ENCODE measurements around the gene GPATCH4. TPM values are rescaled to one million over a fixed set of nuclear protein-coding genes. Genes with fewer than 3 reads are reported as not detected.
"Not testable (repeated sequence)": the region's sequence is repeated elsewhere in the genome, so short reads cannot be mapped to it uniquely, and the experiment has no call there.

GPATCH4 gene
- total RNA-seq, 2 experiments from 2014 or later: 29.9 to 33.4 TPM

DNA sequence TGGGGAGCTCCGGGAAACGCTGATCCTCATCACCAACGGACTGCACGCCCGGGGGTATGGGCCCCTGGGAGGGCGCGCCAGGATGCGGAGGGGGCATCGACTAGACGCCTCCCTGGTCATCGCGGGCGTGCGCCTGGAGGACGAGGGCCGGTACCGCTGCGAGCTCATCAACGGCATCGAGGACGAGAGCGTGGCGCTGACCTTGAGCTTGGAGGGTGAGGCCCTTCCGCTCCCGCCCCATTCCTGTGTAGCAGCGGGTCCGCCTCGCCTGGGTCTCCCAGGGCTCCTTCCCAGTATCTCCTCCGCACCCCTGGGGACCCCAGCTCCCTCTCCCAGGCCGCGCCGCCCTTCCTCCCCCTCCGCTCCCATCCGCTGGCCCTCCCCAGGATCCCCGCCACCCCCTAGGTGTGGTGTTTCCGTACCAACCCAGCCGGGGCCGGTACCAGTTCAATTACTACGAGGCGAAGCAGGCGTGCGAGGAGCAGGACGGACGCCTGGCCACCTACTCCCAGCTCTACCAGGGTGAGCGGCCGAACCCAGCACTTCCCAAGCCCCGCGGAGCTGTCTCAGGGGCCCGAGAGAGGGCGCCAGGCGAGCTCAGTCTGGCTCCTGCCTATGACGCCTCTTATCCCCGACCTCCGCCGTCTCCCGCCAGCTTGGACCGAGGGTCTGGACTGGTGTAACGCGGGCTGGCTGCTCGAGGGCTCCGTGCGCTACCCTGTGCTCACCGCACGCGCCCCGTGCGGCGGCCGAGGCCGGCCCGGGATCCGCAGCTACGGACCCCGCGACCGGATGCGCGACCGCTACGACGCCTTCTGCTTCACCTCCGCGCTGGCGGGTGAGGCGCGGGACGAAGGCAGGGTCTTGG, 22.9 kb upstream of the GPATCH4 start:
- Mint-ChIP-seq H3K4me1 (peaks cover 12% of the 10 kb centered on the region), H3K4me3 (no peak overlapping the region), H3K27ac (no peak overlapping the region), H3K36me3 (ENCODE audit: low read depth) (no peaks in the 10 kb centered on the region), H3K9me3 (no peaks in the 10 kb centered on the region), H3K27me3 (peaks cover 68% of the 10 kb centered on the region)
- peak; percentile 24 for DNase-seq
- ChIA-PET POLR2A (no interaction called here), CTCF (interaction anchor here (0.5 to 3.8 kb wide), 27 partner anchors 9 to 254 kb away, joined by 3 to 21 read pairs (median 5); partner anchors contain the start of genes BCAN and NES)

DNA sequence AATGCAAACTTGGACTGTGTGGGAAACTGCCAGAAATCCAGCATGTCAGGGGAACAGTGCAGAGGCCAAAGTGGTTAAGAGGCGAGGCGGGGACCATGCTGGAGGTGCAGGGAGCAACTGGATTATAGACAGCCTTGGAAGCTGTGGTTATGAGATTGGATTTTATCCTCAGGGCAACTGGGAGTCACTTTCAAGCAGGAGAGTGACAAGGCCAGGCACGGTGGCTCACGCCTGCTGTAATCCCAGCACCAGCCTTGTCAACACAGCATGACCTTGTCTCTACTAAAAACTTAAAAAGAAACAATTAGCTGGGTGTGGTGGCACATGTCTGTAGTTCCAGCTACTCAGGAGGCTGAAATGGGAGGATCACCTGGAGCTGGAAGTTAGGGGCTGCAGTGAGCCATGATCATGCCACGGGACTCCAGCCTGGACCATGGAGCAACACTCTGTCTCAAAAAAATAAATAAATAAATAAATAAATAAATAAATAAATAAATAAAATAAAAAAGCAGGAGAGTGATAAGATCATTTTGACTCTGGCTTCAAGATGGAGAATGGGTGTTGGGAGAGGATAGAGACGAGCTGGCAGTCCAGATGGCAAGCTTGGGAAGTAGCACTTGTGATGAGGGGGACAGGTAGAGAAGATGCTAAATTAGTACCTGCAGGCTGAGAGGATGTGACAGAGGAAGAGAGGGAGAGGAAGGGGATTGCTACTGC, 21.5 kb upstream of the GPATCH4 start:
- Mint-ChIP-seq H3K4me1 (peaks cover 12% of the 10 kb centered on the region), H3K4me3 (no peak overlapping the region), H3K27me3 (peaks cover 72% of the 10 kb centered on the region), H3K27ac (no peak overlapping the region), H3K9me3 (no peaks in the 10 kb centered on the region), H3K36me3 (ENCODE audit: low read depth) (no peaks in the 10 kb centered on the region)
- no peak for DNase-seq
- CTCF ChIA-PET: interaction anchor here (0.5 to 3.8 kb wide), 5 partner anchors 10 to 188 kb away, joined by 3 to 21 read pairs (median 6); partner anchors contain the start of gene NES
- POLR2A ChIA-PET: no interaction called here

DNA sequence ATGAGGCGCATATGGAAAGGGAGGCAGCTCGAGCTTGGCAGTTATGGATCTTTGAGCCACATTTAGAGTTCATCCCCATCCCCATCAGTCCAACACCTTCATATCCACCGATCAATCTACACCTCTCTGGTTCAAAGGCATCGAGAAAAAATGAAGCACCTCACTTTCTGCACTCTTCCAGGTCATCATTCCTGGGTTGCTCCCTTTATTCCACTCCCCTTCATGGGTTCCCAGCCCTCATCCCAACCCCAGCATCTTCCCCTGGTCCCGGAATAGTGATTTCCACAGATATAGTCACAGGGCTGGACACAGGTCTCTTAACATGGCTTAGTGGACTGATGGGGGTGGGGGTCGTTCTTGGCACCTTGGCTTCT, 18.3 kb upstream of the GPATCH4 start:
- H3K9me3 Mint-ChIP-seq: no peaks in the 10 kb centered on the region
- CTCF ChIA-PET: interaction anchor here (0.6 to 2.6 kb wide), 7 partner anchors 9 to 252 kb away, joined by 3 to 10 read pairs (median 4); partner anchors contain the start of gene CRABP2
- no peak overlapping the region for H3K4me3 Mint-ChIP-seq
- POLR2A ChIA-PET: no interaction called here
- no peak overlapping the region for H3K27ac Mint-ChIP-seq
- peaks cover 74% of the 10 kb centered on the region for H3K27me3 Mint-ChIP-seq
- no peak for DNase-seq
- H3K36me3 Mint-ChIP-seq (ENCODE audit: low read depth): no peaks in the 10 kb centered on the region
- H3K4me1 Mint-ChIP-seq: peaks cover 3% of the 10 kb centered on the region

DNA sequence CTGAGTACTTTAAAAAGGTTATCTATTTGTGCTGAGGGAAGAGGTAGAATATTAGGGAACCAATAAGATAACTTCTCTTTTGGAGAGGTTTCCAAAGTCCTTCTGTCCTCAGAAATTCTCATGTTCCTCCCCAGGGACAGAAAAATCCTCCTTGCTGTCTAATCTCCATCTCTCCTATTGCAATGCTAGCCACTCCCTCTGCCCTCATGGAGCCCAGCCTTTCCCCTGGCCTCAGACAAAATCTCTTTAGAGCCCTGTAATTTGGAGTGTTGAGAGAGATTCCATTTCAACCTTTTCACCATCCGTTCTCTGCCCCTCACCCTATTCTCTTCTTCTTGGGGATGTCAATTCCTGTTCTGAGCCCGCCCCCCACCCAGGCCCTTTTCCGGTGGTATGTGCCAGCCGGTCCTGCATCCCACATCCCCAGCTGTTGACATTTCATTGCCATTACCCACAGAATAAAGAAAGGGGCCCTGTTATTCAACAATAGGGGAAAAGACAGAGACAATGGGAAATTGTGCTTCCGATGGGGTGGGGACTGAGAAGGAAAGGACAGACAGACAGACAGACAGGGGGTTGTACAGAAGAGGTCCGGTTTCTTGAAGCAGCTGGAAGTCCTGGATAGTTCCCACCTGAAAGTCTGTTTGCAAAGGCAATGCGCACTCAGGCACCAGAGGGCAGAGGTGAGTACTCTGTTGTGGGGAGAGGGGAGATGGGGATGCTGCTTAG, 17.7 kb upstream of the GPATCH4 start, which contains the start of gene HAPLN2:
HAPLN2 (plus strand) TSS at position 563 of the 729 bp plus-strand sequence. CDS start 4,076 bp downstream, outside the sequence.
- Mint-ChIP-seq H3K27me3 (peaks cover 71% of the 10 kb centered on the region), H3K36me3 (ENCODE audit: low read depth) (no peaks in the 10 kb centered on the region), H3K4me3 (no peak within 1 kb of the TSS), H3K9me3 (no peaks in the 10 kb centered on the region), H3K4me1 (peaks cover under 1% of the 10 kb centered on the region), H3K27ac (no peak within 1 kb of the TSS)
- POLR2A ChIA-PET: no interaction called here
- peak; percentile 34 for DNase-seq
- CTCF ChIA-PET: interaction anchor here (0.6 to 2.6 kb wide), 8 partner anchors 8 to 252 kb away, joined by 3 to 10 read pairs (median 4); no protein-coding TSS in a partner anchor

DNA sequence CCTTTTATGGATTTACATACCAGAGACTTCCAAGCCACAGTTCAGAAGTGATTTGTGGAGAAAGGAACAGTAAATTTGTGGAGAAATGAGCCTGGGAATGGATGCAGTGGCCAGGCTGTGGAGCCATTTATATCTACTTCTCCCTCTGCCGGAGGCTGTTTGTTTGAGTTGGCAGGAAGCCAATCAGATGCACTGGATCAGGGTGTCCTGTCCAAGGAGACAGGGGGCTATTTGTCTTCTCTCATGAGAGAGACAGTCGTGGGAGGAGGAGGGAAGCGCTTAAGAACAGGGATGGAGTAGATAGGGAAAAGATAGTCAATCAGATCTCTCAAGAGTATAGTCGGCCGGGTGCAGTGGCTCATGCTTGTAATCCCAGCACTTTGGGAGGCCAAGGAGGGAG, 15.2 kb upstream of the GPATCH4 start:
- Mint-ChIP-seq H3K4me3 (no peak overlapping the region), H3K27me3 (peaks cover 61% of the 10 kb centered on the region), H3K36me3 (ENCODE audit: low read depth) (no peaks in the 10 kb centered on the region), H3K9me3 (no peaks in the 10 kb centered on the region), H3K27ac (no peak overlapping the region), H3K4me1 (no peaks in the 10 kb centered on the region)
- ChIA-PET POLR2A (no interaction called here), CTCF (interaction anchor here (1.3 to 1.5 kb wide), 3 partner anchors 8 to 231 kb away, joined by 3 to 5 read pairs (median 3); no protein-coding TSS in a partner anchor)
- no peak for DNase-seq

DNA sequence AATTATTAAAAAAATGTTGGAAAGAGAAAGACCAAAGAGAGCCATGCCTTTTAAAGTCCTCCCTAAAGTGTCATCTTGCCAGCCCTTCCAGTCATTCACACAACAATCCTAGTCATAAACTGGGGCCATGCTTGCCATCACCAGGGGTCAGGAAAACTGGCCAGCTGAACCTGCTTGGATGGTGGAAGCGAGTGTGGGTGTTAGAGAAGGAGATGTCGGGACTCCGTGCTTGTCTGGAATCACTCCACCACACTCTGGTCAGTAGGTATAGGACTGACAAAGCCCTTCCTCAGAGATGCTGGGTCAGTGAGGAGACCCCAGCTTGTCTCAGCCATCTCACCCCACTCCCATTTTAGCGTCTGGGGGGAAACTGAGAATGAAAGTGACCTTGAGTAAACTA, 14.7 kb upstream of the GPATCH4 start:
- Mint-ChIP-seq H3K36me3 (ENCODE audit: low read depth) (no peaks in the 10 kb centered on the region), H3K9me3 (no peaks in the 10 kb centered on the region), H3K4me1 (no peaks in the 10 kb centered on the region), H3K27me3 (peaks cover 58% of the 10 kb centered on the region), H3K4me3 (no peak overlapping the region), H3K27ac (no peak overlapping the region)
- POLR2A ChIA-PET: no interaction called here
- DNase-seq: no peak
- CTCF ChIA-PET: interaction anchor here (2.4 kb wide), 1 partner anchor 8 kb away, joined by 7 read pairs; no protein-coding TSS in a partner anchor

DNA sequence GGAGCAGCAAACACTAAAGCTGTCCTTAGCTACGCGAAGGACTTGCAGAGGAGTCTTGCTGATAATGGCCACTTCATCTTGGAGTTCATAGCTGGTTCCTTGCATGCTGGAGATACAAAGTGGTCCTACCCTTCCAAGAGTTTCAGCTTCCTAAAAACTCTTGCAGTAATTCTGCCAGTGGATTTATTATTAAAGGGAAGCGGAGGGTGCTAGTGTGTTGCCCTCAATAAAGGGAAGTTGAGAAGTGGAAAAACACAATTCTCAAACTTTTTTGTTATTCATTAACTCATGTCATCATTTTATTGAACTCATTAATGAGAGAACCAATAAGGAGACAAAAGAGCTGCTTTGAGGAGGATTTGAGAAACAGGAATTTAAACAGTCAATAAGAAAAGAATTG, 11.4 kb upstream of the GPATCH4 start:
- CTCF ChIA-PET: interaction anchor here (0.9 to 1.3 kb wide), 5 partner anchors 10 to 227 kb away, joined by 3 to 4 read pairs (median 3); partner anchors contain the start of gene NES
- H3K27me3 Mint-ChIP-seq: peaks cover 37% of the 10 kb centered on the region
- H3K27ac Mint-ChIP-seq: no peak overlapping the region
- POLR2A ChIA-PET: interaction anchor here (0.6 kb wide), 1 partner anchor 453 kb away, joined by 3 read pairs; no protein-coding TSS in a partner anchor
- H3K4me3 Mint-ChIP-seq: no peak overlapping the region
- DNase-seq: no peak
- no peaks in the 10 kb centered on the region for H3K36me3 Mint-ChIP-seq (ENCODE audit: low read depth)
- H3K4me1 Mint-ChIP-seq: peaks cover 4% of the 10 kb centered on the region
- no peaks in the 10 kb centered on the region for H3K9me3 Mint-ChIP-seq

DNA sequence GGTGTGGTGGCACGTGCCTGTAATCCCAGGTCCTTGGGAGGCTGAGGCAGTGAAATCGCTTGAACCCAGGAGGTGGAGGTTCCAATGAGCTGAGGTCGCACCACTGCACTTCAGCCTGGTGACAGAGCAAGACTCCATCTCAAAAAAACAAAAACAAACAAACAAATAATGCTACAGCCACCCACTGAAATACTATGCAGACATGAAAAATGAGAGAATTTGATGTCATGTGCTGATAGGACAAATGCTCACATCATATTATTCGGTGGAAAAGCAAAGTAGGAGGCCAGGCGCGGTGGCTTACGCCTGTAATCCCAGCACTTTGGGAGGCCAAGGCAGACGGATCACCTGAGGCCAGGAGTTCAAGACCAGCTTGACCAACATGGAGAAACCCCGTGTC, 8.8 kb upstream of the GPATCH4 start:
- not testable (repeated sequence) for H3K4me3 Mint-ChIP-seq; H3K27ac Mint-ChIP-seq; DNase-seq; H3K9me3 Mint-ChIP-seq; H3K36me3 Mint-ChIP-seq (ENCODE audit: low read depth); H3K4me1 Mint-ChIP-seq
- H3K27me3 Mint-ChIP-seq: peaks cover 23% of the 10 kb centered on the region
- ChIA-PET POLR2A (interaction anchor here (0.6 kb wide), 1 partner anchor 212 kb away, joined by 3 read pairs; no protein-coding TSS in a partner anchor), CTCF (interaction anchor here (2.0 kb wide), 1 partner anchor 10 kb away, joined by 7 read pairs; the partner anchor contains the start of gene HAPLN2)

DNA sequence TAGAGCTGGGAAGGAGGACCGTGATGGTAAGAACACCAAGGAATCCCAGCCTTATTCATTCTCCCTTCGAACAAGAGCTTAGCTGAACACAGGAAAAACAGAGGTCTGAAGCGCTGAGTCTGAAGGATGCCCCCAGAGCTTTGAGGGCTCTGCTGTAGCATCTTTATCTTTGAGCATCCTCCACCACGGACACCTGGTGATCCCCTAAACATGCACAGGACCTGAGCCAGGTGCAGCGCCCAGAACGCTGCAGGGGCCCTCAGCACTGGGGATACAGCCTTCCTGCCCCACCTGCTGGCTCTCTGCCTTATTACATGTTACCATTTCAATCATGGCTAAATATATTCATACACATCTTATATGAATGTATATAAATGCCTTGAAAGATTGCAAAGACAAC, 7.7 kb upstream of the GPATCH4 start:
- Mint-ChIP-seq H3K9me3 (no peaks in the 10 kb centered on the region), H3K27me3 (peaks cover 19% of the 10 kb centered on the region), H3K4me3 (no peak overlapping the region), H3K4me1 (peaks cover 4% of the 10 kb centered on the region), H3K27ac (no peak overlapping the region), H3K36me3 (ENCODE audit: low read depth) (no peaks in the 10 kb centered on the region)
- POLR2A ChIA-PET: interaction anchor here (0.6 kb wide), 1 partner anchor 243 kb away, joined by 3 read pairs; no protein-coding TSS in a partner anchor
- DNase-seq: peak; percentile 72
- CTCF ChIA-PET: interaction anchor here (0.7 to 1.7 kb wide), 17 partner anchors 8 to 328 kb away, joined by 3 to 7 read pairs (median 4); partner anchors contain the start of gene BCAN

DNA sequence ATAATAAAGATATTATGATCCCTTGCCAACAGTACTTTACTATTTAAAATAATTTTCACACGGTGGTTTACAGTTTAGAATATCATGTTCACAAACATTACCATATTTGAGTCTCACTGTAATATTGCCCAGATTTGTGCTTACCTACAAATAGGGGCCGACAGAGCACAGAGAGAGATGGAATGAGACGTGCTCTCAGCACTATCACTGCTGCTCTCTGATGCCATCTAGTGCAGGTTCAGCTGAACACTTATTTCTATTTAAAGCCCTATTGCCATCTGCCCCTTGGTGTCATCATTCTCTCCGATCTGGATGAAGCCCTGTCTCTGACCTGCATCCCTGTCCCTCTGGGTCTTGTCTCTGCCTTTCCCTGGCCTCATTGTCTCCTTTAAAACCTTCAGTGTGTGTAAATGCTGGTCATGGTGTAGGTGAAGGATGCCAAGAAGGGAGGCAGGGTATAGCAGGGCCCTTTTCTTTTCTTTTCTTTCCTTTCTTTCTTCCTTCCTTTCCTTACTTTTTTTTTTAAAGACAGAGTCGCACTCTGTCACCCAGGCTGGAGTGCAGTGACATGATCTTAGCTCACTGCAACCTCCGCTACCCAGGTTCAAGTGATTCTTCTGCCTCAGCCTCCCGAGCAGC, 6.9 kb upstream of the GPATCH4 start:
- Mint-ChIP-seq H3K4me1 (peaks cover 4% of the 10 kb centered on the region), H3K27me3 (peaks cover 19% of the 10 kb centered on the region), H3K4me3 (no peak overlapping the region), H3K9me3 (no peaks in the 10 kb centered on the region), H3K36me3 (ENCODE audit: low read depth) (no peaks in the 10 kb centered on the region), H3K27ac (no peak overlapping the region)
- POLR2A ChIA-PET: interaction anchor here (0.6 kb wide), 1 partner anchor 223 kb away, joined by 3 read pairs; no protein-coding TSS in a partner anchor
- CTCF ChIA-PET: interaction anchor here (0.7 to 1.7 kb wide), 21 partner anchors 9 to 329 kb away, joined by 3 to 7 read pairs (median 4); partner anchors contain the start of genes BCAN and TTC24
- DNase-seq: peak; percentile 82

DNA sequence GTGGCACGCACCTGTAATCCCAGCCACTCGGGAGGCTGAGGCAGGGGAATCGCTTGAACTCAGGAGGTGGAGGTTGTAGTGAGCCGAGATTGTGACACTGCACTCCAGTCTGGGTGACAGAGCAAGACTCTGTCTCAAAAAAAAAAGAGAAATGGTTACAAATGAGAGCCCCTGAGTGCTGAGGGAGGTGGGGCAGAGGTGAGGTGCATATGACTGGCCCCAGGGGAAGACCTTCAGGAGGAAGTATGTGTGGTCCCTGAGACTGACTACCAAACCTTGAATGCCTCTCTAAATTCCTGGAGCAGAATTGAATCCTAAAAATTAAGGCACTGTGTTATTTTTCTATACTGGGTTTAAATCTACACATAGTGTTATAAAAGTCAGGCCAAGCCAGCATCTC, 6.1 kb upstream of the GPATCH4 start:
- POLR2A ChIA-PET, DNase-seq: not testable (repeated sequence)

More for the DNA sequence above, 6.1 kb upstream of the GPATCH4 start:
- H3K27me3 Mint-ChIP-seq: peaks cover 14% of the 10 kb centered on the region
- H3K27ac Mint-ChIP-seq; H3K36me3 Mint-ChIP-seq (ENCODE audit: low read depth); CTCF ChIA-PET; H3K4me3 Mint-ChIP-seq; H3K4me1 Mint-ChIP-seq; H3K9me3 Mint-ChIP-seq: not testable (repeated sequence)
